Ovary (tissue), 3 donors: ENCODE data around the gene GPR3.

Source experiments
- CTCF ChIP-seq, 3 donors: fragments of 450-650 bp in 2 of 3; fragments of 200-600 bp in 1 of 3; IDR thresholded peaks; one replicate each; pipeline versions ENCODE4 v1.5.1 to v1.8.0; 2016 to 2022; ENCODE audit warnings: antibody characterized with exemption in 3 of 3, mild to moderate bottlenecking in 1 of 3
- POLR2A ChIP-seq: fragments of 450-650 bp; IDR thresholded peaks from one replicate; pipeline ENCODE4 v1.6.1; 2017; ENCODE audit warnings: antibody characterized with exemption, mild to moderate bottlenecking, moderate library complexity
- donor health status: DM: no; HTN: no; CAD: no.

GRCh38 chr1:27374362-27375086 is 17.9 kb upstream of the GPR3 start, which contains the start of gene FCN3:
- no peak for TF ChIP-seq POLR2A
- TF ChIP-seq CTCF (IDR thresholded peaks at IDR 0.05): no peak
